A549 (cell line): ENCODE results near the gene ZNF723. TPM values are rescaled to one million over a fixed set of nuclear protein-coding genes. Genes with fewer than 3 reads are reported as not detected.
A peak's percentile ranks its signal among the peaks of the same experiment; 100 is the strongest.
"Not testable (repeated sequence)": the region's sequence is repeated elsewhere in the genome, so short reads cannot be mapped to it uniquely, and the experiment has no call there.

Experiments used
- ATAC-seq, 2 experiments: fragments of 200-7000 bp in 1 of 2; fragments of >200 bp in 1 of 2; cut with Nextera tagmentation in 1 of 2; cut with Tn5 transposase in 1 of 2; 3 replicates each; pipeline versions ENCODE4 v1.8.0 to v1.9.1; 2018 to 2020; ENCODE audit warnings: mild to moderate bottlenecking in 1 of 2, moderate library complexity in 1 of 2
- CTCF ChIA-PET: fragments of 300-600 bp; sonication (Branson Sonifier 250); formaldehyde crosslinking; extraction: SDS; loops from one replicate; lab custom pipeline; 2021; ENCODE audit warnings: antibody characterized with exemption, inconsistent platforms; lab: Yijun Ruan, JAX
- POLR2A ChIA-PET: fragments of 350-600 bp; formaldehyde crosslinking; extraction: SDS; loops from one replicate; lab custom pipeline; 2021; ENCODE audit warnings: antibody characterized with exemption, inconsistent platforms; lab: Yijun Ruan, JAX
- DNase-seq, 2 experiments: peaks; one replicate each; pipeline versions ENCODE4 v3.0.0 to v3.0.0-alpha.2; 2011 to 2016; ENCODE audit warnings: low read depth in 1 of 2, low spot score in 1 of 2
- FAIRE-seq: peaks from 2 replicates; lab custom pipeline; 2011; peaks lifted over from hg19 to GRCh38; lab: Jason Lieb, UNC
- H3K27ac ChIP-seq, 2 experiments: fragments of >200 bp; sonication (Bioruptor Twin); formaldehyde crosslinking; 3 replicates each; pipeline ENCODE4 v1.5.1; 2016 to 2017
- H3K4me1 ChIP-seq: fragments of >200 bp; sonication (Bioruptor Twin); formaldehyde crosslinking; 3 replicates; pipeline ENCODE4 v1.6.1; 2016
- H3K4me2 ChIP-seq: fragments of >200 bp; sonication (Bioruptor Twin); formaldehyde crosslinking; 3 replicates; pipeline ENCODE4 v1.6.1; 2016
- H3K4me3 ChIP-seq: fragments of >200 bp; sonication (Bioruptor Twin); formaldehyde crosslinking; 3 replicates; pipeline ENCODE4 v1.5.1; 2016
- H3K9me3 ChIP-seq: fragments of >200 bp; sonication (Bioruptor Twin); formaldehyde crosslinking; 3 replicates; pipeline ENCODE4 v1.6.1; 2016
- CTCF ChIP-seq: fragments of >200 bp; sonication (Bioruptor Twin); formaldehyde crosslinking; IDR thresholded peaks from 3 replicates; pipeline ENCODE4 v1.5.1; 2016
- EHMT2 ChIP-seq: fragments of 200-600 bp; sonication (generic); IDR thresholded peaks from 2 replicates; pipeline ENCODE4 v1.6.1; 2016; ENCODE audit warnings: antibody characterized with exemption, low read depth, mild to moderate bottlenecking, moderate library complexity
- FOSB ChIP-seq: fragments of 250-450 bp; sonication (Bioruptor Pico); IDR thresholded peaks from 2 replicates; pipeline ENCODE4 v1.5.0; 2020; ENCODE audit warnings: mild to moderate bottlenecking, moderate library complexity
- HOXA7 ChIP-seq: fragments of 250-450 bp; sonication (Bioruptor Pico); IDR thresholded peaks from 2 replicates; pipeline ENCODE4 v1.5.0; 2020; ENCODE audit warnings: mild to moderate bottlenecking, moderate library complexity
- KDM1A ChIP-seq: fragments of 200-600 bp; sonication (generic); IDR thresholded peaks from 2 replicates; pipeline ENCODE4 v1.6.1; 2016; ENCODE audit warnings: low read depth, mild to moderate bottlenecking
- NPAS2 ChIP-seq: fragments of 250-450 bp; sonication (Bioruptor Pico); IDR thresholded peaks from 2 replicates; pipeline ENCODE4 v1.8.0; 2022; ENCODE audit warnings: mild to moderate bottlenecking, moderate library complexity, borderline replicate concordance
- NR3C1 ChIP-seq: fragments of >200 bp; sonication (Bioruptor Twin); formaldehyde crosslinking; IDR thresholded peaks from 3 replicates; pipeline ENCODE4 v1.6.1; 2017
- RAD21 ChIP-seq, 2 experiments: fragments of >200 bp in 1 of 2; sonication (Bioruptor Twin) in 1 of 2; formaldehyde crosslinking in 1 of 2; IDR thresholded peaks in 1 of 2; conservative IDR thresholded peaks in 1 of 2; 2 replicates in 1 of 2; 3 replicates in 1 of 2; pipeline ENCODE4 v1.6.1; 2012 to 2018; ENCODE audit warnings: inconsistent platforms in 1 of 2
- RCOR1 ChIP-seq: fragments of 150-350 bp; IDR thresholded peaks from 2 replicates; pipeline ENCODE4 v1.6.1; 2014; ENCODE audit warnings: antibody characterized with exemption, low read length, low read depth
- REST ChIP-seq: fragments of 200-600 bp; sonication (generic); IDR thresholded peaks from 2 replicates; pipeline ENCODE4 v1.6.1; 2016; ENCODE audit warnings: antibody characterized with exemption, mild to moderate bottlenecking, moderate library complexity
- SMC3 ChIP-seq: fragments of >200 bp; sonication (Bioruptor Twin); formaldehyde crosslinking; IDR thresholded peaks from 3 replicates; pipeline ENCODE4 v1.6.1; 2018; ENCODE audit warnings: inconsistent platforms
- ZC3H11A ChIP-seq: fragments of 450-650 bp; IDR thresholded peaks from 2 replicates; pipeline ENCODE4 v1.6.1; 2014; ENCODE audit warnings: antibody characterized with exemption, mild to moderate bottlenecking
- WGBS: methylation state at CpG from one replicate; pipeline ENCODE4 v1.1.6; 2017; ENCODE audit errors: missing lambda C conversion rate; 5-methylcytosine and 5-hydroxymethylcytosine counted together
- polyA plus RNA-seq, 4 experiments: library from polyadenylated mRNA; depleted of rRNA in 3 of 4; stranded (reverse); fragments of >200 nt; fragmentation: RNase III in 1 of 4; extraction: RNeasy Plus Mini Kit Qiagen cat#74134 plus additional on column Dnase treatment in 1 of 4; gene quantifications; 2 replicates in 3 of 4; 3 replicates in 1 of 4; pipeline ENCODE4 v1.2.3, GENCODE V29; 2011 to 2017
- TF ChIP-seq, protein P1 (sequence below): fragments of 150-350 bp; IDR thresholded peaks from 2 replicates; pipeline ENCODE4 v1.6.1; 2014; ENCODE audit warnings: low read depth, mild to moderate bottlenecking, low read length
- TF ChIP-seq, protein P2 (sequence below): fragments of 250-450 bp; sonication (Bioruptor Pico); IDR thresholded peaks from 2 replicates; pipeline ENCODE4 v1.5.0; 2020; ENCODE audit warnings: low read depth, mild to moderate bottlenecking, moderate library complexity

ZNF723 gene
- polyA plus RNA-seq, 2 of the 4 experiments (the other 2 are of a cell fraction), result not detected

- H3K4me2 ChIP-seq, DNase-seq, FAIRE-seq, H3K4me1 ChIP-seq, POLR2A ChIA-PET, H3K27ac ChIP-seq, ATAC-seq, H3K4me3 ChIP-seq: not testable (repeated sequence)
- CTCF ChIA-PET, result interaction anchor here (1.6 kb wide), 1 partner anchor 9 kb away, joined by 3 read pairs; the partner anchor contains the start of gene ZNF99
- peaks cover 43% of the 10 kb centered on the region for H3K9me3 ChIP-seq
- WGBS, result 16% methylated on average over 4 of the region's 4 CpGs
- TF ChIP-seq ZC3H11A, result peak; percentile 55
Observed at GRCh38 chr19:22792863-22793262, 39.2 kb upstream of the ZNF723 start.

DNA sequence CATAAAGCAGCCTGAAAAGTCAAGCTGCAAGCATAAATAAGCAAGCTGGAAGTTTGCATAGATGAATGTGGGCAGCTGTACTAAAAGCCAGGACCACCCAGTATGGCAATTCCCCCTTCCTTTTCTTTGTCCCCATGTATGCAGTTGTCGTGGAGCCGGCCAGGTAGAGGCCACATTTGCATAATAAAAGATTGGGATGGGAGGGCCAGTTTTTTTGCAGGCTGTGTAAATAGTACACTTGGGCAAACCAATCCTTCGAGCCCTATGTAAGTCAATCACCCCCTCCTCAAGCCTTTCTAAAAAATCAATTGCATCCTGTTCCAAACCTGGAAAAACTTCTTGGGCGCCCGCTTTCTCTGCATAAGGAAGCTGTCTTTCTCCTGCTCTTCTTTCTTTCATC is 35.1 kb upstream of the ZNF723 start:
- no peak for FAIRE-seq
- POLR2A ChIA-PET, result no interaction called here
- no peaks in the 10 kb centered on the region for H3K4me1 ChIP-seq
- no peak for TF ChIP-seq REST
- TF ChIP-seq SMC3, result no peak
- no peak for TF ChIP-seq EHMT2
- TF ChIP-seq CTCF, result no peak
- TF ChIP-seq, all 56 proteins: peak for 0
- Histone ChIP-seq H3K27ac (no peak overlapping the region), H3K4me3 (no peak overlapping the region), H3K9me3 (peaks cover 37% of the 10 kb centered on the region), H3K4me2 (no peak overlapping the region)
- DNase-seq (no peak), ATAC-seq (no peak)
- CTCF ChIA-PET, result no interaction called here
- 21% methylated on average over 5 of the region's 5 CpGs for WGBS

DNA sequence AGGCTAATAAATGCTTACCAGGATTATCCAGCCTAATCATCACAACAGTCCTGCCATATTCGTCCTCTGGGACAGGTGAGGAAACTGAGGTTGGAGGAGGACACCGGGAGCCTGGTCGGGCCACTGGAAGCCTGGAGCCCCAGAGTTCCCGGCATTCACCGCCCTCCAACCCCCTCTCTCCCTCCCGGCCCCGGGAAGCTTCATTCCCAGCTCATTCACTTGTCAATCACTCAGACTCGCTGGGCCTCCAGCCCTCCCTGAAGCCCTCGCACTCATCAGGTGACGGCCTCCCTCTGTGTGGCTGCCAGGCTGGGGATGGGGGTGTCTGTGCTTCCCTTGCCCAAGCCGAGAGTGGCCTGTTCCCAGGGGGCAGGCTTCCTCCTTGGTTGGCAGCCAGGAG is 25.7 kb upstream of the ZNF723 start:
- TF ChIP-seq, protein P1, sequence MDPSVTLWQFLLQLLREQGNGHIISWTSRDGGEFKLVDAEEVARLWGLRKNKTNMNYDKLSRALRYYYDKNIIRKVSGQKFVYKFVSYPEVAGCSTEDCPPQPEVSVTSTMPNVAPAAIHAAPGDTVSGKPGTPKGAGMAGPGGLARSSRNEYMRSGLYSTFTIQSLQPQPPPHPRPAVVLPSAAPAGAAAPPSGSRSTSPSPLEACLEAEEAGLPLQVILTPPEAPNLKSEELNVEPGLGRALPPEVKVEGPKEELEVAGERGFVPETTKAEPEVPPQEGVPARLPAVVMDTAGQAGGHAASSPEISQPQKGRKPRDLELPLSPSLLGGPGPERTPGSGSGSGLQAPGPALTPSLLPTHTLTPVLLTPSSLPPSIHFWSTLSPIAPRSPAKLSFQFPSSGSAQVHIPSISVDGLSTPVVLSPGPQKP, result no peak
- TF ChIP-seq FOSB (CRISPR knock-in tag) (no peak), HOXA7 (no peak), REST (no peak), KDM1A (no peak), EHMT2 (no peak), RAD21 (conservative IDR thresholded peaks at IDR 0.05 in 1 of 2, IDR thresholded peaks at IDR 0.05 in 1 of 2) (no peak), RCOR1 (no peak), ZC3H11A (no peak), NPAS2 (CRISPR knock-in tag) (no peak), NR3C1 (no peak)
- TF ChIP-seq, protein P2, sequence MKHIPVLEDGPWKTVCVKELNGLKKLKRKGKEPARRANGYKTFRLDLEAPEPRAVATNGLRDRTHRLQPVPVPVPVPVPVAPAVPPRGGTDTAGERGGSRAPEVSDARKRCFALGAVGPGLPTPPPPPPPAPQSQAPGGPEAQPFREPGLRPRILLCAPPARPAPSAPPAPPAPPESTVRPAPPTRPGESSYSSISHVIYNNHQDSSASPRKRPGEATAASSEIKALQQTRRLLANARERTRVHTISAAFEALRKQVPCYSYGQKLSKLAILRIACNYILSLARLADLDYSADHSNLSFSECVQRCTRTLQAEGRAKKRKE (CRISPR knock-in tag), result no peak
- Histone ChIP-seq H3K4me1 (no peaks in the 10 kb centered on the region), H3K27ac (no peak overlapping the region), H3K9me3 (peaks cover 35% of the 10 kb centered on the region; the same call in 2 of the 3 replicates), H3K4me2 (no peak overlapping the region), H3K4me3 (no peak overlapping the region)
- DNase-seq, result no peak
- no peak for ATAC-seq
- CTCF ChIA-PET, result interaction anchor here (0.7 kb wide), 1 partner anchor 1518 kb away, joined by 3 read pairs; no protein-coding TSS in a partner anchor
- POLR2A ChIA-PET, result no interaction called here
- WGBS, result 30% methylated on average over 10 of the region's 11 CpGs
- no peak for FAIRE-seq
